HL-60 (cell line): ENCODE measurements around the gene SUGP2.

Experiments used
- GABPA ChIP-seq: IDR thresholded peaks from 2 replicates; pipeline ENCODE4 v1.6.1; 2012; ENCODE audit warnings: low read depth
- POLR2AphosphoS5 ChIP-seq: IDR thresholded peaks from 2 replicates; pipeline ENCODE4 v1.6.1; 2012; ENCODE audit warnings: low read depth
- SPI1 ChIP-seq: IDR thresholded peaks from 2 replicates; pipeline ENCODE4 v1.6.1; 2012; ENCODE audit warnings: low read depth, mild to moderate bottlenecking, borderline replicate concordance
- TF ChIP-seq, protein P1 (sequence below): IDR thresholded peaks from one replicate; pipeline ENCODE4 v1.5.1; 2011; ENCODE audit warnings: low read length, control low read depth, inconsistent platforms; ENCODE audit not compliant: insufficient read depth
- TF ChIP-seq, protein P2 (sequence below): IDR thresholded peaks from 2 replicates; pipeline ENCODE4 v1.6.1; 2012; ENCODE audit warnings: low read depth; ENCODE audit not compliant: insufficient replicate concordance

DNA sequence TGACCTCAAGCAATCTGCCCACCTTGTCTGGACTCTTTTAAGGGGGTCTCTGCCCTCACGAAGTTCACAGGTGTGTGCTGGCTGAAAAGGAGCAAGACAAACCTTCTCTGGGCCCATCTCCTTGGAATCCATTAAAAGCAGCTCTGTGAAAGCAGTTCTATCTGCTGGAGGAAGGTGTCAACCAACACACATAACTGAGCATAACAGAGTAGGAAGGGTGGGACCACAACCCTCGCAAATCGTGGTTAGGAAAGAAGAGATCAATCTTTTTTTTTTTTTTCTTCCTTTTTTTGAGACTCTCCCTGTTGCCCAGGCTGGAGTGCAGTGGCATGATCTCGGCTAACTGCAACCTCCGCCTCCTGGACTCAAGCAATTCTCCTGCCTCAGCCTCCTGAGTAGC is 1.4 kb downstream of the SUGP2 start:
- TF ChIP-seq, protein P1, sequence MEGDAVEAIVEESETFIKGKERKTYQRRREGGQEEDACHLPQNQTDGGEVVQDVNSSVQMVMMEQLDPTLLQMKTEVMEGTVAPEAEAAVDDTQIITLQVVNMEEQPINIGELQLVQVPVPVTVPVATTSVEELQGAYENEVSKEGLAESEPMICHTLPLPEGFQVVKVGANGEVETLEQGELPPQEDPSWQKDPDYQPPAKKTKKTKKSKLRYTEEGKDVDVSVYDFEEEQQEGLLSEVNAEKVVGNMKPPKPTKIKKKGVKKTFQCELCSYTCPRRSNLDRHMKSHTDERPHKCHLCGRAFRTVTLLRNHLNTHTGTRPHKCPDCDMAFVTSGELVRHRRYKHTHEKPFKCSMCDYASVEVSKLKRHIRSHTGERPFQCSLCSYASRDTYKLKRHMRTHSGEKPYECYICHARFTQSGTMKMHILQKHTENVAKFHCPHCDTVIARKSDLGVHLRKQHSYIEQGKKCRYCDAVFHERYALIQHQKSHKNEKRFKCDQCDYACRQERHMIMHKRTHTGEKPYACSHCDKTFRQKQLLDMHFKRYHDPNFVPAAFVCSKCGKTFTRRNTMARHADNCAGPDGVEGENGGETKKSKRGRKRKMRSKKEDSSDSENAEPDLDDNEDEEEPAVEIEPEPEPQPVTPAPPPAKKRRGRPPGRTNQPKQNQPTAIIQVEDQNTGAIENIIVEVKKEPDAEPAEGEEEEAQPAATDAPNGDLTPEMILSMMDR = no peak
- no peak for TF ChIP-seq POLR2AphosphoS5
- no peak for TF ChIP-seq GABPA
- TF ChIP-seq, protein P2, sequence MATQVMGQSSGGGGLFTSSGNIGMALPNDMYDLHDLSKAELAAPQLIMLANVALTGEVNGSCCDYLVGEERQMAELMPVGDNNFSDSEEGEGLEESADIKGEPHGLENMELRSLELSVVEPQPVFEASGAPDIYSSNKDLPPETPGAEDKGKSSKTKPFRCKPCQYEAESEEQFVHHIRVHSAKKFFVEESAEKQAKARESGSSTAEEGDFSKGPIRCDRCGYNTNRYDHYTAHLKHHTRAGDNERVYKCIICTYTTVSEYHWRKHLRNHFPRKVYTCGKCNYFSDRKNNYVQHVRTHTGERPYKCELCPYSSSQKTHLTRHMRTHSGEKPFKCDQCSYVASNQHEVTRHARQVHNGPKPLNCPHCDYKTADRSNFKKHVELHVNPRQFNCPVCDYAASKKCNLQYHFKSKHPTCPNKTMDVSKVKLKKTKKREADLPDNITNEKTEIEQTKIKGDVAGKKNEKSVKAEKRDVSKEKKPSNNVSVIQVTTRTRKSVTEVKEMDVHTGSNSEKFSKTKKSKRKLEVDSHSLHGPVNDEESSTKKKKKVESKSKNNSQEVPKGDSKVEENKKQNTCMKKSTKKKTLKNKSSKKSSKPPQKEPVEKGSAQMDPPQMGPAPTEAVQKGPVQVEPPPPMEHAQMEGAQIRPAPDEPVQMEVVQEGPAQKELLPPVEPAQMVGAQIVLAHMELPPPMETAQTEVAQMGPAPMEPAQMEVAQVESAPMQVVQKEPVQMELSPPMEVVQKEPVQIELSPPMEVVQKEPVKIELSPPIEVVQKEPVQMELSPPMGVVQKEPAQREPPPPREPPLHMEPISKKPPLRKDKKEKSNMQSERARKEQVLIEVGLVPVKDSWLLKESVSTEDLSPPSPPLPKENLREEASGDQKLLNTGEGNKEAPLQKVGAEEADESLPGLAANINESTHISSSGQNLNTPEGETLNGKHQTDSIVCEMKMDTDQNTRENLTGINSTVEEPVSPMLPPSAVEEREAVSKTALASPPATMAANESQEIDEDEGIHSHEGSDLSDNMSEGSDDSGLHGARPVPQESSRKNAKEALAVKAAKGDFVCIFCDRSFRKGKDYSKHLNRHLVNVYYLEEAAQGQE = no peak
- no peak for TF ChIP-seq SPI1
